Duodenal mucosa (tissue), 2 donors: ENCODE results near the gene SCYL1.

Experiments
- H3K27ac ChIP-seq: one replicate; pipeline ENCODE4 v1.7.0; 2013; ENCODE audit warnings: low read depth, low read length
- H3K27me3 ChIP-seq, 2 donors: one replicate each; pipeline ENCODE4 v1.7.0; 2013; ENCODE audit warnings: low read length in 2 of 2, control low read depth in 1 of 2; ENCODE audit not compliant: insufficient read depth in 2 of 2, control insufficient read depth in 1 of 2
- H3K36me3 ChIP-seq, 2 donors: one replicate each; pipeline ENCODE4 v1.7.0; 2013; ENCODE audit warnings: low read length in 2 of 2, control low read depth in 1 of 2; ENCODE audit not compliant: insufficient read depth in 2 of 2, control insufficient read depth in 1 of 2
- H3K4me1 ChIP-seq, 2 donors: one replicate each; pipeline ENCODE4 v1.7.0; 2013; ENCODE audit warnings: low read length in 2 of 2, control low read depth in 1 of 2; ENCODE audit not compliant: insufficient read depth in 2 of 2, control insufficient read depth in 1 of 2
- H3K4me3 ChIP-seq, 2 donors: one replicate each; pipeline ENCODE4 v1.7.0; 2013; ENCODE audit warnings: low read length in 2 of 2, low read depth in 1 of 2
- H3K9ac ChIP-seq, 2 donors: one replicate each; pipeline ENCODE4 v1.7.0; 2013; ENCODE audit warnings: low read length in 2 of 2, low read depth in 1 of 2
- H3K9me3 ChIP-seq, 2 donors: one replicate each; pipeline ENCODE4 v1.7.0; 2013; ENCODE audit warnings: low read length in 2 of 2, control low read depth in 1 of 2; ENCODE audit not compliant: control insufficient read depth in 1 of 2

Gene SCYL1

DNA sequence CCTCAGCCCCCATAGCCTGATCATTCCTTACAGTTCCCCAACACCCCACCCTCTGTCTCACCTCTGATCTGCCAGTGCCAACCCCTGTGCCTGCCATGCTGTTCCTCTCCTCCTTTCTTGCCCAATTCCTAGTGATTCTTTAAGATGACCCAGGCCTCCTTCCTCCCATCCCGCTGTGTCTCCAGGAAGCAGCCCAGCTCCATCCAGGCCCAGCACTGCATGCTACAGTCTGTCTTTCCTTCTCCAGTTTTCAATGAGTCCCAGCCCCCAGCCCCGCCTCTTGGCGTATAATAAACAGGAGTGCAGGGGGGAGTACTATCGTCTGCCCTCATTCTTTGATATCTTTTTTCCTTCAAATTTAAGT, 21.0 kb downstream of the SCYL1 start:
- H3K4me3 ChIP-seq, result peak overlapping the region; percentile 70 to 76
- peak overlapping the region; percentile 68 for H3K27ac ChIP-seq
- H3K36me3 ChIP-seq, result peaks cover 0 to 6% of the 10 kb centered on the region in 2 donors
- no peaks in the 10 kb centered on the region for H3K27me3 ChIP-seq
- H3K9ac ChIP-seq, result peak overlapping the region; percentile 67 to 72
- H3K4me1 ChIP-seq, result peaks cover 24 to 25% of the 10 kb centered on the region in 2 donors
- H3K9me3 ChIP-seq, result no peaks in the 10 kb centered on the region

DNA sequence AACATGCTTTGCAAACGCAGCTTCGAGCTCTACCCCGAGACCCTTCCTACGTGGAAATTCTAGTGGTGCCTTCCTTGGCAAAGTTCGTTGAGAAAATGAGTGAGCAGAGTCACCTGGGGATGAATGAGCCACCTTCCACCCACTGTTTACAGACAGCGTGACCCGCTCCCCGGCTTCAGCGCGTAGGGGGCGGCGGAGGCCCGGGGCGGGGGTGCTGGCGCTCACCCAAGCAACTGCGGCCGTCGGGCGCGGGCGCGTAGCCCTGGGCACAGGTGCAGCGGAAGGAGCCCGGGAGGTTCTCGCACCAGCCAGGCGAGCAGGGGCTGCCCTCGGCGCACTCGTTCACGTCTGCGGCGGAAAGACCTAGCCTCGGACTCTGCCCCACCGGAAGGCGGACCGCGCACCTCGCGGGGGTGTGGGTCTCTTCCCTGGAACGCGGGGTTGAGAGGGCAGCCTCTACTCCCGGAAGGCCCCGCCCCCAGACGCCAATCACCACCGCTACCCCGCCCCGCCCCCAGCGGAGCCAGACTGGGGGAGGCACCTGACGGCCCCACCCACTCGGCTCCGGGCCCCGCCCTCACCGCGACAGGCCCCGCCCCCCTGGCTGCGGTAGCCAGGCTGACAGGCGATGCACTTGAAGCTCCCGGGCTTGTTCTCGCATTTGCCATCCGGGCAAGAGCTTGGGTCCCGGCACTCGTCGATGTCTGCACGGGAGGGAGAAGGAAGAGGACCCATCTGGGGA, 21.5 kb downstream of the SCYL1 start:
- H3K4me3 ChIP-seq, result peak overlapping the region; percentile 70 to 76
- peak overlapping the region; percentile 68 for H3K27ac ChIP-seq
- H3K4me1 ChIP-seq, result peaks cover 22 to 25% of the 10 kb centered on the region in 2 donors
- peak overlapping the region; percentile 67 to 72 for H3K9ac ChIP-seq
- no peaks in the 10 kb centered on the region for H3K9me3 ChIP-seq
- peaks cover 0 to 6% of the 10 kb centered on the region in 2 donors for H3K36me3 ChIP-seq
- H3K27me3 ChIP-seq, result no peaks in the 10 kb centered on the region

GRCh38 chr11:65547446-65548125, 22.7 kb downstream of the SCYL1 start:
- H3K4me3 ChIP-seq, result no peak overlapping the region
- no peak overlapping the region for H3K9ac ChIP-seq
- no peak overlapping the region for H3K27ac ChIP-seq
- H3K27me3 ChIP-seq, result no peaks in the 10 kb centered on the region
- no peaks in the 10 kb centered on the region for H3K9me3 ChIP-seq
- peaks cover 28 to 29% of the 10 kb centered on the region in 2 donors for H3K4me1 ChIP-seq
- peaks cover 0 to 5% of the 10 kb centered on the region in 2 donors for H3K36me3 ChIP-seq

- no peak overlapping the region for H3K9ac ChIP-seq
- H3K9me3 ChIP-seq, result no peaks in the 10 kb centered on the region
- no peaks in the 10 kb centered on the region for H3K27me3 ChIP-seq
- H3K4me1 ChIP-seq, result peaks cover 31 to 34% of the 10 kb centered on the region in 2 donors
- no peaks in the 10 kb centered on the region for H3K36me3 ChIP-seq
- no peak overlapping the region for H3K27ac ChIP-seq
- H3K4me3 ChIP-seq, result no peak overlapping the region
These were observed 23.5 kb downstream of the SCYL1 start for GRCh38 chr11:65548395-65548794.

DNA sequence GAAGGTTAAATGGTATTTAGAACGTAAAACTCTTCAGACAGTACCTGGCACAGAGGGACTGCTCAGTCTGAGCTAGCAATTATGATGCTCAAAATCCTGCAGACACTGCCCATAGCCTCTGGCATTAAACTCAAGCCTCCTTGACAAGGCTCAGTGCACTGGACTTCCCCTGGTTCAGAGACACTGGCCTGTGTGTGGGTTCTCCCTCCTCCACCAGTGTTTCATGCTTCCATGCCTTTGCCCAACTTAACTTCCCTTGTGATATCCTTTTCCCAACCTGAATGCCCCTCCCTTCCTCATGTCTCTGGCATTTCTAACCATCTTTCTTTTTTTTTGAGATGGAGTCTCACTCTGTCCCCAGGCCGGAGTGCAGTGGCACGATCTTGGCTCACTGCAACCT, 24.2 kb downstream of the SCYL1 start:
- Histone ChIP-seq H3K4me1 (peaks cover 34% of the 10 kb centered on the region in 2 donors), H3K4me3 (no peak overlapping the region), H3K27me3 (no peaks in the 10 kb centered on the region), H3K9ac (no peak overlapping the region), H3K9me3 (no peaks in the 10 kb centered on the region), H3K36me3 (no peaks in the 10 kb centered on the region), H3K27ac (no peak overlapping the region)

DNA sequence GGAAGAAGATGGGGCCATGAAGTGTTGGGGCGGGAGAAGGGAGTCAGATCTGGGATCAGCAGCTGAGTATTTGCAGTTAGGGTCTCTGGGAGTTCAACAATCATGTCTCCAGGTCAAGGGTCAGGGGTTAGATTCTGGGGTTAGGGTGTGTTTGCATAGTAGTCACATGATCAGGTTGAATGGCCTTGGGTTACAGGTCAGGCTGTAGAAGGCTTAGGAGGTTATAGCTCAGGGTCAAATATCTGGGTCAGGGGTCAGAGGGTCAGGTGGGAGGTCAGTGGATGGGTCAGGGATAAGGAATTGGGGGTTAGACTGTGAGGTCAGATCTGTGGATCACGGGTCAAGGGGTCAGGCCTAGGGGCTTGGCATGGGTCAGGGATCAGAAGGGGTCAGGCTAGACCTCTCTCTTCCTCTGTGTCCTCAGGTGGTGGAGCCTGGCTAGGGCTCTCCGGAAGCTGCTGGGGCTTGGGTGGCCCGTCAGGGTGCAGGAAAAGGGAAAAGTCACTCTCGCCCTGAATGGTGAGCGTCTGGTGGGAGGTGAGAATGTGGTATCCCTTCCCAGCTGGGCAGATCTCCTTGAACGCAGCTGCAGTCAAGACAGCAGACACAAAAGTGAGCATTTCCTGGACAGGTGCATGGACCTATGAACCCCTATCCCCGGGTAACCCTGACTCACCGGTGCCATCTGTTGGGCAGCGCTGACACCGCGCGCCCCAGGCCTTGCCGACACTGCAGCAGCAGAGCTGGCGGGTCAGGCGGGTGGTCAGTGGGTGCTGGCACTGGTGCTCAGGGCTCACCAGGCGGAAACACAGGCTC, 26.9 kb downstream of the SCYL1 start:
- H3K9me3 ChIP-seq, result no peaks in the 10 kb centered on the region
- H3K27ac ChIP-seq, result peak overlapping the region; percentile 77
- peak overlapping the region; percentile 35 to 63 for H3K9ac ChIP-seq
- no peaks in the 10 kb centered on the region for H3K36me3 ChIP-seq
- peaks cover 24 to 36% of the 10 kb centered on the region in 2 donors for H3K4me1 ChIP-seq
- H3K27me3 ChIP-seq, result no peaks in the 10 kb centered on the region
- H3K4me3 ChIP-seq, result peak overlapping the region; percentile 31 to 41

GRCh38 chr11:65552388-65552951, 27.6 kb downstream of the SCYL1 start:
- no peaks in the 10 kb centered on the region for H3K9me3 ChIP-seq
- no peaks in the 10 kb centered on the region for H3K36me3 ChIP-seq
- no peaks in the 10 kb centered on the region for H3K27me3 ChIP-seq
- H3K4me3 ChIP-seq, result no peak overlapping the region
- no peak overlapping the region for H3K27ac ChIP-seq
- no peak overlapping the region for H3K9ac ChIP-seq
- peaks cover 29 to 36% of the 10 kb centered on the region in 2 donors for H3K4me1 ChIP-seq

DNA sequence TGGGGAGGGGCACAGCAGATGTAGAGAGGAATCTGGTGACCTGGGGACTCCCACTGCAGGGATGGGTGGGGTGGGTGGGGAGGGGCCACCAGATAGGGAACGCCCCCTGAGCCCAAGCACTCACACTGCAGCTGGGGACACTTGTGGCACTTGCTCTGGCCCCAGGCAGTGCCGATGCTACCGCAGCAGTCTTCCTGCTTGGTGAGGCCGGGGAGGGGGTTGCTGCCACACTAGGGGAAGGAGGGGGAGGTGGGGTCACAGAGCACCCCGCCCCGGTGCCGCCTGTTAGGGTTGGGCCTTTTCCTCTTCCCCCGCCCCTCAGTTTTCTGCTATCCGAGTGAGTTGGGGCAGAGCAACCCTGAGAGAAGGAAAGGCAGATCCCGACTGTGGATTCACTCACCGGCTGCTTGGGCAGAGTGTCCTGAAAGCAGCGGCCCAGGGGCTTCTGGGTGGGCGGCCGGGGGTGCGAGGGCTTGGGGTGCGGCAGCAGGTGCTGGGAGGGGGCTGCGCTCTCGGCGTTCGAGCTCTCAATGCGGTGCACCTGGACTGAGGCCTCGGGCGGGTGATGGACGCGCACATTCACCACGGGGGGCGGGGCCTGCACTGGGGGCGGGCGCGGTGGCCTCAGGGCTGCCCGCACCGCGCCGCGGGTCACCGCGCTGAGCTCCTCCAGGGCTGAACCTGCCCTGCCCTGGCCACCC, 28.6 kb downstream of the SCYL1 start:
- no peaks in the 10 kb centered on the region for H3K36me3 ChIP-seq
- H3K27ac ChIP-seq, result no peak overlapping the region
- H3K9ac ChIP-seq, result no peak overlapping the region
- H3K9me3 ChIP-seq, result no peaks in the 10 kb centered on the region
- no peaks in the 10 kb centered on the region for H3K27me3 ChIP-seq
- H3K4me3 ChIP-seq, result no peak overlapping the region
- peaks cover 30 to 36% of the 10 kb centered on the region in 2 donors for H3K4me1 ChIP-seq

- Histone ChIP-seq H3K4me1 (peaks cover 35 to 43% of the 10 kb centered on the region in 2 donors), H3K27ac (no peak overlapping the region), H3K27me3 (no peaks in the 10 kb centered on the region), H3K36me3 (no peaks in the 10 kb centered on the region), H3K9me3 (no peaks in the 10 kb centered on the region), H3K4me3 (no peak overlapping the region), H3K9ac (no peak overlapping the region)
These were observed 29.4 kb downstream of the SCYL1 start for GRCh38 chr11:65554057-65554818.
